HG02885 (cell line): ENCODE data around the gene MSANTD2.
"Not testable (repeated sequence)": the region's sequence is repeated elsewhere in the genome, so short reads cannot be mapped to it uniquely, and the experiment has no call there.

ENCODE experiments used
- ATAC-seq: cut with Tn5 transposase; IDR thresholded peaks from one replicate; pipeline ENCODE4 v1.9.1; 2021; ENCODE audit warnings: mild to moderate bottlenecking; ENCODE audit not compliant: unreplicated experiment, poor library complexity

The MSANTD2 gene

GRCh38 chr11:124779568-124779967 is 20.6 kb downstream of the MSANTD2 start:
- no peak for ATAC-seq

- ATAC-seq: no peak
These were observed 21.9 kb downstream of the MSANTD2 start for GRCh38 chr11:124778281-124778680.

GRCh38 chr11:124776865-124777645 is 23.2 kb downstream of the MSANTD2 start:
- no peak for ATAC-seq

- ATAC-seq: not testable (repeated sequence)
These were observed 29.2 kb downstream of the MSANTD2 start for GRCh38 chr11:124770959-124771358.

GRCh38 chr11:124769806-124770774 is 30.1 kb downstream of the MSANTD2 start:
- ATAC-seq: no peak

- no peak for ATAC-seq
These were observed 31.3 kb downstream of the MSANTD2 start for GRCh38 chr11:124768914-124769313.

- no peak for ATAC-seq
These were observed 34.0 kb downstream of the MSANTD2 start for GRCh38 chr11:124766156-124766555.

- ATAC-seq: peak; percentile 19
These were observed 36.9 kb downstream of the MSANTD2 start for GRCh38 chr11:124763156-124763947.

GRCh38 chr11:124762624-124763155 is 37.5 kb downstream of the MSANTD2 start:
- ATAC-seq: peak; percentile 13

- peak; percentile 68 for ATAC-seq
These were observed 38.0 kb downstream of the MSANTD2 start, which contains the start of gene ESAM for GRCh38 chr11:124762105-124762623. ESAM (minus strand) TSS chr11:124762290; CDS start chr11:124762154, 136 bp downstream.

- no peak for ATAC-seq
These were observed 38.7 kb downstream of the MSANTD2 start for GRCh38 chr11:124761301-124762104.

- ATAC-seq: no peak
These were observed 39.4 kb downstream of the MSANTD2 start for GRCh38 chr11:124760806-124761205.

- peak; percentile 31 for ATAC-seq
These were observed 40.0 kb downstream of the MSANTD2 start for GRCh38 chr11:124760205-124760652.

- no peak for ATAC-seq
These were observed 40.7 kb downstream of the MSANTD2 start for GRCh38 chr11:124759266-124760204.

GRCh38 chr11:124758355-124759265 is 41.6 kb downstream of the MSANTD2 start:
- peak; percentile 56 for ATAC-seq

GRCh38 chr11:124757320-124757719 is 42.9 kb downstream of the MSANTD2 start:
- no peak for ATAC-seq

GRCh38 chr11:124756753-124757227 is 43.4 kb downstream of the MSANTD2 start:
- no peak for ATAC-seq
